HepG2 (cell line): ENCODE measurements around the gene KLHL33. TPM values are rescaled to one million over a fixed set of nuclear protein-coding genes. Genes with fewer than 3 reads are reported as not detected.

ENCODE experiments used
- ARNT2 ChIP-seq: sonication (generic); formaldehyde crosslinking; IDR thresholded peaks from 2 replicates; pipeline ENCODE4 v1.8.0; 2022; ENCODE audit warnings: mild to moderate bottlenecking, low read depth, missing genetic modification reagents, moderate library complexity
- CEBPZ ChIP-seq: IDR thresholded peaks from 2 replicates; pipeline ENCODE4 v1.6.1; 2012; ENCODE audit warnings: low read length, improper control_type of control experiment
- ELF3 ChIP-seq: IDR thresholded peaks from 2 replicates; pipeline ENCODE4 v1.6.1; 2016; ENCODE audit warnings: missing genetic modification reagents, missing compliant biosample characterization
- HNRNPL ChIP-seq: fragments of 200-400 bp; formaldehyde crosslinking; IDR thresholded peaks from 2 replicates; pipeline ENCODE4 v1.6.1; 2017; ENCODE audit warnings: mild to moderate bottlenecking, low read depth, low read length
- MIXL1 ChIP-seq: IDR thresholded peaks from 2 replicates; pipeline ENCODE4 v1.6.1; 2016
- MXI1 ChIP-seq: IDR thresholded peaks from 3 replicates; pipeline ENCODE4 v1.6.1; 2012; ENCODE audit warnings: low read depth, low read length, inconsistent platforms, borderline replicate concordance
- NFRKB ChIP-seq: fragments of 450-650 bp; IDR thresholded peaks from 2 replicates; pipeline ENCODE4 v1.6.1; 2017
- NR2F1 ChIP-seq, 2 experiments: fragments of 450-650 bp in 1 of 2; formaldehyde crosslinking in 1 of 2; IDR thresholded peaks; 2 replicates each; pipeline versions ENCODE4 v1.5.0 to v1.6.1; 2016 to 2020; ENCODE audit warnings: mild to moderate bottlenecking in 1 of 2, missing compliant biosample characterization in 1 of 2, missing genetic modification reagents in 1 of 2, moderate library complexity in 1 of 2
- PCBP1 ChIP-seq: fragments of 200-400 bp; formaldehyde crosslinking; IDR thresholded peaks from 2 replicates; pipeline ENCODE4 v1.6.1; 2017; ENCODE audit warnings: mild to moderate bottlenecking, low read depth, low read length, borderline replicate concordance
- POGK ChIP-seq: sonication (generic); formaldehyde crosslinking; conservative IDR thresholded peaks from 2 replicates; pipeline ENCODE4 v1.8.0; 2022; ENCODE audit warnings: mild to moderate bottlenecking, moderate library complexity, missing genetic modification reagents
- POLR2AphosphoS2 ChIP-seq: IDR thresholded peaks from 2 replicates; pipeline ENCODE4 v1.6.1; 2011; ENCODE audit warnings: low read depth, low read length, improper control_type of control experiment
- SALL1 ChIP-seq: sonication (generic); formaldehyde crosslinking; IDR thresholded peaks from 2 replicates; pipeline ENCODE4 v1.8.0; 2022; ENCODE audit warnings: mild to moderate bottlenecking, missing genetic modification reagents
- SP5 ChIP-seq: IDR thresholded peaks from 2 replicates; pipeline ENCODE4 v1.6.1; 2016; ENCODE audit warnings: low read depth, borderline replicate concordance
- SPEN ChIP-seq: sonication (generic); formaldehyde crosslinking; IDR thresholded peaks from 2 replicates; pipeline ENCODE4 v1.5.1; 2020; ENCODE audit warnings: low read depth, mild to moderate bottlenecking, missing genetic modification reagents
- TEAD2 ChIP-seq: sonication (generic); formaldehyde crosslinking; IDR thresholded peaks from 2 replicates; pipeline ENCODE4 v1.9.0; 2021; ENCODE audit warnings: missing genetic modification reagents
- TOPORS ChIP-seq: sonication (generic); formaldehyde crosslinking; IDR thresholded peaks from 2 replicates; pipeline ENCODE4 v1.8.0; 2023; ENCODE audit warnings: mild to moderate bottlenecking, missing genetic modification reagents
- TP53 ChIP-seq: sonication (generic); formaldehyde crosslinking; conservative IDR thresholded peaks from 2 replicates; pipeline ENCODE4 v1.4.0; 2020; ENCODE audit warnings: missing genetic modification reagents
- WIZ ChIP-seq: sonication (generic); formaldehyde crosslinking; IDR thresholded peaks from 2 replicates; pipeline ENCODE4 v1.5.1; 2020; ENCODE audit warnings: mild to moderate bottlenecking, missing genetic modification reagents
- YEATS2 ChIP-seq: sonication (generic); formaldehyde crosslinking; IDR thresholded peaks from 2 replicates; pipeline ENCODE4 v1.4.0; 2020; ENCODE audit warnings: missing genetic modification reagents, borderline replicate concordance
- ZNF232 ChIP-seq: sonication (generic); formaldehyde crosslinking; IDR thresholded peaks from 2 replicates; pipeline ENCODE4 v1.4.0; 2020; ENCODE audit warnings: missing genetic modification reagents, borderline replicate concordance
- ZNF253 ChIP-seq: sonication (generic); formaldehyde crosslinking; IDR thresholded peaks from 2 replicates; pipeline ENCODE4 v1.8.0; 2022; ENCODE audit warnings: mild to moderate bottlenecking, missing genetic modification reagents, borderline replicate concordance
- ZNF589 ChIP-seq: sonication (generic); formaldehyde crosslinking; conservative IDR thresholded peaks from 2 replicates; pipeline ENCODE4 v1.8.0; 2022; ENCODE audit warnings: mild to moderate bottlenecking, moderate library complexity, missing genetic modification reagents
- polyA plus RNA-seq, 8 experiments: library from polyadenylated mRNA; depleted of rRNA in 3 of 8; stranded (reverse) in 7 of 8; unstranded in 1 of 8; fragments of >200 nt; fragmentation: Illumina TruSeq in 4 of 8; extraction: Trizol in 4 of 8; gene quantifications; 2 replicates each; pipeline versions ENCODE4 v1.2.1 to v1.2.3, GENCODE V29; 2011 to 2016; ENCODE audit warnings: low read depth in 4 of 8, missing spikeins in 1 of 8, mixed read lengths in 1 of 8; ENCODE audit not compliant: insufficient read depth in 1 of 8
- total RNA-seq, 5 experiments: library from RNA; depleted of rRNA; stranded (reverse); fragments of >200 nt; fragmentation: Illumina TruSeq; extraction: Trizol; gene quantifications; 2 replicates each; pipeline ENCODE4 v1.2.3, GENCODE V29; 2016; ENCODE audit warnings: low read depth in 1 of 5
- TF ChIP-seq, protein P1 (sequence below): sonication (generic); formaldehyde crosslinking; IDR thresholded peaks from 2 replicates; pipeline ENCODE4 v1.8.1; 2023; ENCODE audit warnings: mild to moderate bottlenecking, missing genetic modification reagents, borderline replicate concordance
- TF ChIP-seq, protein P2 (sequence below): sonication (generic); formaldehyde crosslinking; IDR thresholded peaks from 2 replicates; pipeline ENCODE4 v1.4.0; 2020; ENCODE audit warnings: mild to moderate bottlenecking, missing genetic modification reagents

Gene KLHL33
- total and polyA plus RNA-seq, 2 of the 13 experiments (the other 11 are each of a cell fraction or from before 2014, with no cell fraction given), result not detected

DNA sequence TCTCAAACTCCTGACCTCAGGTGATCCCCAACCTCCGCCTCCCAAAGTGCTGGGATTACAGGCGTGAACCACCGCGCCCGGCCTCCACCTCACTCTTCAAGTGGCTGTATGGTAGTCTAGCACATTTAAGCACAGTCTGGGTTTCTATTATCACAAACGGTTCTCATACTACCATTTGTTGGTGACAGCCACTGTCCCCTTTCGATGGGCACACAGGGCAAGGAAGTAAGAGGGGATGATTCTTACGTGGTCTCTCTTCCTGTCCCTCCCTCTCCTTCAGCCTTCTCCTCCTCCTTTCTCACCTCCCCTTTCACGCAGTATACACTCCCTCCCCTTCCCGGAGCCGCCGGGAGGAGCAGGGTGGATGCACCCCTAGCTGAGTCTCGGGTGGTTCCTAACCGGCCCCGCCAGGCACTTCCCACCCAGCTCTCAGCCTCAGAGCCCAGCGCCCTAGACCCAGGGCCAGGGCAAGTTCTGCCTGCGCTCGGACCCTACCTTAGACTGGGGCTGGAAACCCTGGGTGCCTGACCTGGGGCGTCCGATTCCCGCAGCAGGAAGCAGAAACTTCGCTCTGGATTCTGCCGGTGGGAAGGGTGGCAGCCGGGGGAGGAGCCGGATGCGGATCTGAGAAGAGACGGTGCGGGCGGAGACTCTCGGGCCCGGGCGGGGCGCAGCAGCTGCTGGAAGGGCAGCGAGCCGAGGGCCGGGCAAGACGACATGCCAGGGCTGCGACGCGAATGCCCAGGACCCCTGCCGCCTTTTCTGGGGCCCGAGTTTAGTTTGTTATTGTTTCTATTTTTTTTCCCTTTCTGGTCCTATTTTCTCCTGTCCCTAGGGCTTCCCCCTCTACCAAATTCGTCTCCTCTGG lies 22.9 kb downstream of the KLHL33 start, which contains the start of gene TEP1 (continued):
- TF ChIP-seq SALL1 (CRISPR knock-in tag) (peak; percentile 74), ELF3 (CRISPR knock-in tag) (peak; percentile 86), SPEN (no peak), TEAD2 (no peak), PCBP1 (0 out of 2 replicates have a peak, but pooled peaks have one; percentile 46), TP53 (CRISPR knock-in tag) (0 out of 2 replicates have a peak, but pooled peaks have one; percentile 27), NR2F1 (CRISPR knock-in tag; IDR thresholded peaks at IDR 0.05) (no peak), MIXL1 (CRISPR knock-in tag) (no peak), ZNF253 (CRISPR knock-in tag) (no peak), ZNF589 (no peak; the same call in 1 of the 2 replicates), CEBPZ (no peak), YEATS2 (peak; percentile 56; the same call in 1 of the 2 replicates), POLR2AphosphoS2 (no peak), ARNT2 (CRISPR knock-in tag) (peak; percentile 60), MXI1 (peak; percentile 41; the same call in 1 of the 3 replicates), NFRKB (no peak), TOPORS (no peak), ZNF232 (CRISPR knock-in tag) (no peak; the same call in 1 of the 2 replicates), SP5 (peak; percentile 66), WIZ (no peak), POGK (CRISPR knock-in tag) (peak; percentile 16; the same call in 1 of the 2 replicates), HNRNPL (peak; percentile 97)
- TF ChIP-seq, protein P1, sequence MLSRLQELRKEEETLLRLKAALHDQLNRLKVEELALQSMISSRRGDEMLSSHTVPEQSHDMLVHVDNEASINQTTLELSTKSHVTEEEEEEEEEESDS (CRISPR knock-in tag), result no peak
- TF ChIP-seq, protein P2, sequence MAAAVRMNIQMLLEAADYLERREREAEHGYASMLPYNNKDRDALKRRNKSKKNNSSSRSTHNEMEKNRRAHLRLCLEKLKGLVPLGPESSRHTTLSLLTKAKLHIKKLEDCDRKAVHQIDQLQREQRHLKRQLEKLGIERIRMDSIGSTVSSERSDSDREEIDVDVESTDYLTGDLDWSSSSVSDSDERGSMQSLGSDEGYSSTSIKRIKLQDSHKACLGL, result peak; percentile 83; the same call in 1 of the 2 replicates
